Tibial artery (tissue), 4 donors: ENCODE results near the gene IRX3.

Experiments
- DNase-seq, 2 donors: peaks; one replicate each; pipeline ENCODE4 v3.0.0-alpha.2; 2019
- H3K27ac ChIP-seq, 2 donors: fragments of 200-600 bp; sonication (generic) in 1 of 2; 1 replicate in 1 of 2; 2 replicates in 1 of 2; pipeline ENCODE4 v1.5.1; 2018 to 2019; ENCODE audit warnings: mild to moderate bottlenecking in 1 of 2
- H3K27me3 ChIP-seq, 2 donors: fragments of 200-600 bp; sonication (generic) in 1 of 2; one replicate each; pipeline versions ENCODE4 v1.5.1 to v1.6.0; 2016 to 2019
- H3K36me3 ChIP-seq, 3 donors: fragments of 200-600 bp; sonication (generic) in 2 of 3; one replicate each; pipeline ENCODE4 v1.5.1; 2016 to 2019; ENCODE audit warnings: mild to moderate bottlenecking in 2 of 3
- H3K4me1 ChIP-seq, 4 donors: fragments of 200-600 bp; sonication (generic) in 2 of 4; 1 replicate in 3 of 4; 2 replicates in 1 of 4; pipeline ENCODE4 v1.5.1; 2016 to 2019
- H3K4me3 ChIP-seq, 2 donors: fragments of 200-600 bp; sonication (generic) in 1 of 2; 1 replicate in 1 of 2; 2 replicates in 1 of 2; pipeline ENCODE4 v1.5.1; 2018 to 2019; ENCODE audit warnings: mild to moderate bottlenecking in 2 of 2
- H3K9me3 ChIP-seq, 3 donors: fragments of 200-600 bp; sonication (generic) in 1 of 3; one replicate each; pipeline ENCODE4 v1.5.1; 2016 to 2019
- intact Hi-C: fragments of 100-400 bp; cut with DNase I; formaldehyde crosslinking; loops from one replicate; pipeline ENCODE4 v1.15.0; 2023; ENCODE audit warnings: low total_unique reads
- TF ChIP-seq, protein P1 (sequence below), 2 experiments: fragments of 200-600 bp in 1 of 2; fragments of 450-650 bp in 1 of 2; IDR thresholded peaks; one replicate each; pipeline ENCODE4 v1.5.1; 2017 to 2019; ENCODE audit warnings: antibody characterized with exemption in 2 of 2, mild to moderate bottlenecking in 1 of 2, moderate library complexity in 1 of 2

IRX3 gene

GRCh38 chr16:54244061-54244886 lies 42.3 kb downstream of the IRX3 start:
- no peak overlapping the region for H3K27ac ChIP-seq
- no peaks in the 10 kb centered on the region for H3K36me3 ChIP-seq
- no peak for DNase-seq
- intact Hi-C loops: no loop called here
- H3K27me3 ChIP-seq: no peaks in the 10 kb centered on the region
- H3K9me3 ChIP-seq: no peaks in the 10 kb centered on the region
- peaks cover 0 to 21% (median 17%) of the 10 kb centered on the region in 4 donors for H3K4me1 ChIP-seq
- no peak overlapping the region for H3K4me3 ChIP-seq
- TF ChIP-seq, protein P1, sequence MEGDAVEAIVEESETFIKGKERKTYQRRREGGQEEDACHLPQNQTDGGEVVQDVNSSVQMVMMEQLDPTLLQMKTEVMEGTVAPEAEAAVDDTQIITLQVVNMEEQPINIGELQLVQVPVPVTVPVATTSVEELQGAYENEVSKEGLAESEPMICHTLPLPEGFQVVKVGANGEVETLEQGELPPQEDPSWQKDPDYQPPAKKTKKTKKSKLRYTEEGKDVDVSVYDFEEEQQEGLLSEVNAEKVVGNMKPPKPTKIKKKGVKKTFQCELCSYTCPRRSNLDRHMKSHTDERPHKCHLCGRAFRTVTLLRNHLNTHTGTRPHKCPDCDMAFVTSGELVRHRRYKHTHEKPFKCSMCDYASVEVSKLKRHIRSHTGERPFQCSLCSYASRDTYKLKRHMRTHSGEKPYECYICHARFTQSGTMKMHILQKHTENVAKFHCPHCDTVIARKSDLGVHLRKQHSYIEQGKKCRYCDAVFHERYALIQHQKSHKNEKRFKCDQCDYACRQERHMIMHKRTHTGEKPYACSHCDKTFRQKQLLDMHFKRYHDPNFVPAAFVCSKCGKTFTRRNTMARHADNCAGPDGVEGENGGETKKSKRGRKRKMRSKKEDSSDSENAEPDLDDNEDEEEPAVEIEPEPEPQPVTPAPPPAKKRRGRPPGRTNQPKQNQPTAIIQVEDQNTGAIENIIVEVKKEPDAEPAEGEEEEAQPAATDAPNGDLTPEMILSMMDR (IDR thresholded peaks at IDR 0.05): no peak

DNA sequence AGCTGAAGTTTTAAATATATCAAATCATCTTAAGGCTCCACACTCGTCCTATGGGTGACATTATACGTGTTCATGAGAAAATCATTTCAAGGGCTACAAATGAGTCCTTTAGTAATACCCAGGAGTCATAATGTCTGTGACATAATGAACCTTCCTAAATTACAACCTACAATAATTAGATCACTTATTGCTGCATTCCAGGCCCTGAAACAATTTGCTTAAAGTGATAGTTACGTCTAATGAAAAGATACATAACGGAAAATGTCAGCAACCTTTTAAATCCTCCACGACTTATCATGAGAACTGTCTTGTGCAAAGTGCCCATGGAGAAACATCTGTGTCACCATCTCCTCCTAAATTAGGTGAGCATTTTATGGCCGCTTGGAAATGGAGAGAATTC lies 43.4 kb downstream of the IRX3 start:
- H3K27me3 ChIP-seq: no peaks in the 10 kb centered on the region
- H3K4me1 ChIP-seq: peaks cover 0 to 23% (median 18%) of the 10 kb centered on the region in 4 donors
- intact Hi-C loops: no loop called here
- H3K36me3 ChIP-seq: no peaks in the 10 kb centered on the region
- H3K27ac ChIP-seq: no peak overlapping the region
- H3K4me3 ChIP-seq: no peak overlapping the region
- TF ChIP-seq, protein P1 (IDR thresholded peaks at IDR 0.05): no peak
- no peaks in the 10 kb centered on the region for H3K9me3 ChIP-seq
- DNase-seq: no peak

GRCh38 chr16:54242199-54242598 lies 44.4 kb downstream of the IRX3 start:
- H3K27ac ChIP-seq: no peak overlapping the region
- intact Hi-C loops: no loop called here
- DNase-seq: no peak
- H3K36me3 ChIP-seq: no peaks in the 10 kb centered on the region
- no peaks in the 10 kb centered on the region for H3K27me3 ChIP-seq
- TF ChIP-seq, protein P1 (IDR thresholded peaks at IDR 0.05): no peak
- peaks cover 0 to 23% (median 18%) of the 10 kb centered on the region in 4 donors for H3K4me1 ChIP-seq
- H3K9me3 ChIP-seq: no peaks in the 10 kb centered on the region
- no peak overlapping the region for H3K4me3 ChIP-seq

- DNase-seq: no peak
- no peaks in the 10 kb centered on the region for H3K27me3 ChIP-seq
- H3K4me1 ChIP-seq: peaks cover 0 to 23% (median 18%) of the 10 kb centered on the region in 4 donors
- no peaks in the 10 kb centered on the region for H3K9me3 ChIP-seq
- H3K27ac ChIP-seq: no peak overlapping the region
- TF ChIP-seq, protein P1 (IDR thresholded peaks at IDR 0.05): no peak
- H3K4me3 ChIP-seq: no peak overlapping the region
- intact Hi-C loops: no loop called here
- H3K36me3 ChIP-seq: no peaks in the 10 kb centered on the region
Measured at GRCh38 chr16:54241525-54241924, 45.1 kb downstream of the IRX3 start.

- Histone ChIP-seq H3K4me3 (no peak overlapping the region), H3K4me1 (peaks cover 0 to 23% (median 18%) of the 10 kb centered on the region in 4 donors), H3K27ac (peak overlapping the region; percentile 13 to 59), H3K27me3 (no peaks in the 10 kb centered on the region), H3K36me3 (no peaks in the 10 kb centered on the region), H3K9me3 (no peaks in the 10 kb centered on the region)
- TF ChIP-seq, protein P1 (IDR thresholded peaks at IDR 0.05): no peak
- intact Hi-C loops: no loop called here
- DNase-seq: no peak
Measured at GRCh38 chr16:54240271-54241129, 46.1 kb downstream of the IRX3 start.
